ENCODE data around the gene HOXB13.

HOXB13 gene

DNA sequence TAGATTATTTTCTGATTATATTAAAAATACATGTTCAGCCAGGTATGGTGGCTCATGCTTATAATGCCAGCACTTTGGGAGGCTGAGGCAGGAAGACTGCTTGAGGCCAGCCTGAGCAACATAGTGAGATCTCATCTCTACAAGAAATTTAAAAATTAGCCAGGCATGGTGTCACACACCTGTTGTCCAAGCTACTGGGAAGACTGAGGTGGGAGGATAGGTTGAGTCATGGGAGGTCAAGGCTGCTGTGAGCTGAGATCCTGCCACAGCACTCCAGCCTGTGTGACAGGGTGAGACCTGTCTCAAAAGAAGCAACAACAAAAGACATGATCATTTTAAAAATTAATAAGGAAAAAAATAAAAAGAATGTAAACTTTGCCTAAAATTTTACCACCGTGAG lies 46.9 kb downstream of the HOXB13 start:
- no peak overlapping the region for H3K23ac ChIP-seq (ENCODE audit: low read length)
- no peak overlapping the region for H3K27ac ChIP-seq (ENCODE audit: low read depth, low read length)
- H3K4ac ChIP-seq (ENCODE audit: low read depth, low read length), result no peak overlapping the region
- H2AFZ ChIP-seq (ENCODE audit: insufficient read depth, low read length, poor library complexity), result no peak overlapping the region
- H2AK5ac ChIP-seq (ENCODE audit: low read length), result no peak overlapping the region
- no peaks in the 10 kb centered on the region for H3K9me3 ChIP-seq (ENCODE audit: insufficient read depth, low read depth, low read length)
- no peaks in the 10 kb centered on the region for H3K36me3 ChIP-seq (ENCODE audit: control insufficient read depth in 1 of 2, insufficient read depth in 2 of 2, low read length in 2 of 2)
- H3K14ac ChIP-seq (ENCODE audit: low read length), result no peak overlapping the region
- H3K79me1 ChIP-seq (ENCODE audit: low read length), result no peaks in the 10 kb centered on the region
- H4K91ac ChIP-seq (ENCODE audit: low read depth, low read length), result no peak overlapping the region
- DNase-seq, result no peak
- H3K27me3 ChIP-seq (ENCODE audit: insufficient read depth, low read length), result peaks cover 3% of the 10 kb centered on the region
- no peaks in the 10 kb centered on the region for H3K4me1 ChIP-seq (ENCODE audit: control insufficient read depth in 1 of 2, insufficient read depth in 2 of 2, low read length in 2 of 2)
- no peak overlapping the region for H4K8ac ChIP-seq (ENCODE audit: low read depth, low read length)
- no peak overlapping the region for H3K4me3 ChIP-seq (ENCODE audit: low read depth, low read length)
- no peak overlapping the region for H4K12ac ChIP-seq (ENCODE audit: low read depth, low read length)
- no peak overlapping the region for H2BK12ac ChIP-seq (ENCODE audit: low read length)
- no CpG with 5 or more reads among the region's 1 CpG for WGBS (ENCODE audit: extremely low coverage, insufficient coverage, insufficient read length)
- H2BK5ac ChIP-seq (ENCODE audit: low read depth, low read length, poor library complexity), result no peak overlapping the region
- H3K4me2 ChIP-seq (ENCODE audit: low read length), result no peak overlapping the region
- H2BK120ac ChIP-seq (ENCODE audit: insufficient read depth, low read length, poor library complexity), result no peak overlapping the region
- no peak overlapping the region for H3K9ac ChIP-seq (ENCODE audit: low read length)
- H3K18ac ChIP-seq (ENCODE audit: low read length), result no peak overlapping the region
- no peaks in the 10 kb centered on the region for H3K79me2 ChIP-seq (ENCODE audit: control insufficient read depth, insufficient read depth, low read length, poor library complexity)

DNA sequence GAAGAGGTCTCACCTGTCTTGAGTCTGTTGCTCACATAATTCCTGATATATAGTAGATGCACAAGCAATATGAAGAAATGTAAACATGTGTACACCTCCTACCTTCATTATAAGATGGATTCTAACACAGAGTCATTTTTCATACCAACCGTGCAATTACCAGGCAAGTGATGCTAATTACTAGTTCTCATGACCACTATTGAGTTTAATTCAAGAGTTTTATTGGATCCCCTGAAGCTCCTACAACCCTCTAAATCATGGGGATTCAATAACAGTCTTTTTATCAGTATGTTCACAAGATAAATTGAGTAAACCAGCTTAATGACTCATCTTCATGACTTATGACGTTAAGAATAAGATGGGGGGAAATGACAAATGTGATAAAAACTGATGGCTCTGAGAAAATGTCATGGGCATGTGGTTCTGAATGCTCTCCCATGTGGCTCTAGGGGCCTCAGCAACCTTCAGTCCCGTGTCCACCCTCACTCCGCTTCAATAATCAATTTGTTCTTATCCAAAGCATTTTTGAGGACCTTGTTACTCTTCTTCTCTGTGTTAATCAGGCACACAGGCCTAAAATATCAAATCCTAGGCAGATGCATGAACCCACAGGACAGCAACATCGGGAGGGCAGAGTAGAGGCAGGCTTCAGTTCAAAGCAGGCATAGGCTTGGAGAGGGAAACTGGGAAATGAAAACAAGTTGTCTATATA lies 49.0 kb downstream of the HOXB13 start:
- Histone ChIP-seq H3K27me3 (ENCODE audit: insufficient read depth, low read length) (peaks cover 3% of the 10 kb centered on the region), H3K9ac (ENCODE audit: low read length) (no peak overlapping the region)
- WGBS (ENCODE audit: extremely low coverage, insufficient coverage, insufficient read length), result no CpG with 5 or more reads among the region's 5 CpGs

DNA sequence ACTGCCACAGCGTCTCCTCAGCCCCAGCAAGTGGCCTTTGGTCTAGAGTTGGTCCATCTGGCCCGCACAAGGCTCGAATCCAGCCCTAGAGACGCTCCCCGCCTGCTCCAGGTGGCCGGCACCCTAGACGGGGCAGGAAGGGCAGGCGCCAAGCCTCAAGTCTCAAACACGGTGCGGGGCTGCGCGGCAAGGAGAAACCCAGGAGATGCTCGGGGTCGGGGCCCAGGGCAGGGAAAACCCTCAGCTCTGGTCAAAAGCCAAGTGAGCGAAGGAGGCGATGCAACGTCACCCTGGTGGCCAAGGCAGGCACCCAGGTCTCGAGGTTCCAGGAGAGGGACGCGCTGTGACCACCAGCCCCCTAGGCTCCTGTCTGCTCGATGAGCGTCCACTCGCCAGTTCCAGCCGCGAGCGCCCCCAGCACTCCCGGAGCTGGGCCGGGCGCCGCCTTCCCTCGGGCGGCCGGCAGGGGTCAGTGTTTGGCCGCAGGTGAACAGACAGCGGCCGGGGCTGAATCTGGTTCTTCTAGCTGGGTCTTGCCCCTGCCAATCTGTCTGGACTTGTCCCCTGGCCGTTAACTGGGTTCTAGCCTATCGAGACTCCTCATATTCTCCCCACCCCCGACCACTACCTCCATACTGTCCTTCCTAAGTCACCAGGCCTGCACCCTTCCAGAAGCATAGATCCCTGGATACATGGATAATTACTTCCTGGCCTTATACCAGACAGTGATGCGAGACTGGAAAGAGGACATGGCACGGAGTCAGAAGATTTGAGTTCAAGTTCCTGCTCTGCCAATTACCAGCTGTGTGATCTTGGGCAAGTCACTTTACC lies 50.2 kb downstream of the HOXB13 start:
- no peaks in the 10 kb centered on the region for H3K36me3 ChIP-seq (ENCODE audit: control insufficient read depth in 1 of 2, insufficient read depth in 2 of 2, low read length in 2 of 2)
- H3K27ac ChIP-seq (ENCODE audit: low read depth, low read length), result no peak overlapping the region
- DNase-seq, result peak; percentile 38 to 76
- no peak overlapping the region for H3K4ac ChIP-seq (ENCODE audit: low read depth, low read length)
- H4K8ac ChIP-seq (ENCODE audit: low read depth, low read length), result no peak overlapping the region
- H3K79me1 ChIP-seq (ENCODE audit: low read length), result no peaks in the 10 kb centered on the region
- no peak overlapping the region for H2AK5ac ChIP-seq (ENCODE audit: low read length)
- no peak overlapping the region for H2BK5ac ChIP-seq (ENCODE audit: low read depth, low read length, poor library complexity)
- no peaks in the 10 kb centered on the region for H3K79me2 ChIP-seq (ENCODE audit: control insufficient read depth, insufficient read depth, low read length, poor library complexity)
- no peak overlapping the region for H3K9ac ChIP-seq (ENCODE audit: low read length)
- no peak overlapping the region for H2BK120ac ChIP-seq (ENCODE audit: insufficient read depth, low read length, poor library complexity)
- no peak overlapping the region for H3K4me3 ChIP-seq (ENCODE audit: low read depth, low read length)
- H3K14ac ChIP-seq (ENCODE audit: low read length), result no peak overlapping the region
- H4K12ac ChIP-seq (ENCODE audit: low read depth, low read length), result no peak overlapping the region
- no CpG with 5 or more reads among the region's 41 CpGs for WGBS (ENCODE audit: extremely low coverage, insufficient coverage, insufficient read length)
- no peak overlapping the region for H2BK12ac ChIP-seq (ENCODE audit: low read length)
- no peak overlapping the region for H3K18ac ChIP-seq (ENCODE audit: low read length)
- peaks cover 3% of the 10 kb centered on the region for H3K27me3 ChIP-seq (ENCODE audit: insufficient read depth, low read length)
- no peak overlapping the region for H4K91ac ChIP-seq (ENCODE audit: low read depth, low read length)
- H3K4me1 ChIP-seq (ENCODE audit: control insufficient read depth in 1 of 2, insufficient read depth in 2 of 2, low read length in 2 of 2), result no peaks in the 10 kb centered on the region
- H3K9me3 ChIP-seq (ENCODE audit: insufficient read depth, low read depth, low read length), result no peaks in the 10 kb centered on the region
- no peak overlapping the region for H2AFZ ChIP-seq (ENCODE audit: insufficient read depth, low read length, poor library complexity)
- no peak overlapping the region for H3K4me2 ChIP-seq (ENCODE audit: low read length)
- no peak overlapping the region for H3K23ac ChIP-seq (ENCODE audit: low read length)

More for the DNA sequence above, 49.0 kb downstream of the HOXB13 start:
- H2AK5ac ChIP-seq (ENCODE audit: low read length), result no peak overlapping the region
- no peak overlapping the region for H3K14ac ChIP-seq (ENCODE audit: low read length)
- H2BK120ac ChIP-seq (ENCODE audit: insufficient read depth, low read length, poor library complexity), result no peak overlapping the region
- DNase-seq, result no peak
- no peaks in the 10 kb centered on the region for H3K79me1 ChIP-seq (ENCODE audit: low read length)
- no peak overlapping the region for H3K18ac ChIP-seq (ENCODE audit: low read length)
- no peak overlapping the region for H3K23ac ChIP-seq (ENCODE audit: low read length)
- H3K36me3 ChIP-seq (ENCODE audit: control insufficient read depth in 1 of 2, insufficient read depth in 2 of 2, low read length in 2 of 2), result no peaks in the 10 kb centered on the region
- H4K8ac ChIP-seq (ENCODE audit: low read depth, low read length), result no peak overlapping the region
- no peak overlapping the region for H2BK12ac ChIP-seq (ENCODE audit: low read length)
- H2AFZ ChIP-seq (ENCODE audit: insufficient read depth, low read length, poor library complexity), result no peak overlapping the region
- H2BK5ac ChIP-seq (ENCODE audit: low read depth, low read length, poor library complexity), result no peak overlapping the region
- no peaks in the 10 kb centered on the region for H3K79me2 ChIP-seq (ENCODE audit: control insufficient read depth, insufficient read depth, low read length, poor library complexity)
- no peaks in the 10 kb centered on the region for H3K9me3 ChIP-seq (ENCODE audit: insufficient read depth, low read depth, low read length)
- H3K4me1 ChIP-seq (ENCODE audit: control insufficient read depth in 1 of 2, insufficient read depth in 2 of 2, low read length in 2 of 2), result no peaks in the 10 kb centered on the region
- H4K12ac ChIP-seq (ENCODE audit: low read depth, low read length), result no peak overlapping the region
- H3K4ac ChIP-seq (ENCODE audit: low read depth, low read length), result no peak overlapping the region
- H4K91ac ChIP-seq (ENCODE audit: low read depth, low read length), result no peak overlapping the region
- no peak overlapping the region for H3K4me3 ChIP-seq (ENCODE audit: low read depth, low read length)
- H3K27ac ChIP-seq (ENCODE audit: low read depth, low read length), result no peak overlapping the region
- H3K4me2 ChIP-seq (ENCODE audit: low read length), result no peak overlapping the region

DNA sequence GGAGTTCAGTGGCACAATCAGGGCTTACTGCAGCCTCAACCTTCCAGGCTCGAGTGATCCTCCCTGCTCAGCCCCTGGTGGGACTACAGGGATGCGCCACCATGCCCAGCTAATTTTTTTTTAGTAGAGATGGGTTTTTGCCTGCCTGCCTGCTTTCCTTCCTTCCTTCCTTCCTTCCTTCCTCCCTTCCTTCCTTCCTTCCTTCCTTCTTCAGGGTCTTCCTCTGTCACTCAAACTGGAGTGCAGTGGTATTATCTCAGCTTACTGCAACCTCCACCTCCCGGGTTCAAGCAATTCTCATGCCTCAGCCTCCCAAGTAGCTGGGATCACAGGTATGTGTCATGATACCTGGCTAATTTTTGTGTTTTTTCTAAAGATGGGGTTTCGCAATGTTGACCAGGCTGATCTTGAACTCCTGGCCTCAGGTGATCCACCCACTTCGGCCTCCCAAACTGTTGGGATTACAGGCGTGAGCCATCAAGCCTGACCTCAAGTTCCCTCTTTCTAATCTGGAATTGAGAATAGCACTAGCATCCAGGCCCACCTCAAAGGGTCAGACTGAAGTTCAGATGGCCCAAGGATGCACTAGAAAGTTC lies 51.5 kb downstream of the HOXB13 start:
- Histone ChIP-seq H2BK5ac (ENCODE audit: low read depth, low read length, poor library complexity) (no peak overlapping the region), H4K12ac (ENCODE audit: low read depth, low read length) (no peak overlapping the region), H3K14ac (ENCODE audit: low read length) (no peak overlapping the region), H2AFZ (ENCODE audit: insufficient read depth, low read length, poor library complexity) (no peak overlapping the region), H3K27ac (ENCODE audit: low read depth, low read length) (no peak overlapping the region), H2BK120ac (ENCODE audit: insufficient read depth, low read length, poor library complexity) (no peak overlapping the region), H3K4me3 (ENCODE audit: low read depth, low read length) (no peak overlapping the region), H2BK12ac (ENCODE audit: low read length) (no peak overlapping the region), H3K79me1 (ENCODE audit: low read length) (no peaks in the 10 kb centered on the region), H3K4me2 (ENCODE audit: low read length) (no peak overlapping the region), H3K79me2 (ENCODE audit: control insufficient read depth, insufficient read depth, low read length, poor library complexity) (no peaks in the 10 kb centered on the region), H3K4ac (ENCODE audit: low read depth, low read length) (no peak overlapping the region), H3K9me3 (ENCODE audit: insufficient read depth, low read depth, low read length) (no peaks in the 10 kb centered on the region), H3K36me3 (ENCODE audit: control insufficient read depth in 1 of 2, insufficient read depth in 2 of 2, low read length in 2 of 2) (no peaks in the 10 kb centered on the region), H3K9ac (ENCODE audit: low read length) (no peak overlapping the region), H4K8ac (ENCODE audit: low read depth, low read length) (no peak overlapping the region), H4K91ac (ENCODE audit: low read depth, low read length) (no peak overlapping the region), H3K4me1 (ENCODE audit: control insufficient read depth in 1 of 2, insufficient read depth in 2 of 2, low read length in 2 of 2) (peaks cover 0 to under 1% of the 10 kb centered on the region in 2 experiments), H3K18ac (ENCODE audit: low read length) (no peak overlapping the region), H3K27me3 (ENCODE audit: insufficient read depth, low read length) (peaks cover 3% of the 10 kb centered on the region), H2AK5ac (ENCODE audit: low read length) (no peak overlapping the region), H3K23ac (ENCODE audit: low read length) (no peak overlapping the region)
- no peak for DNase-seq
- WGBS (ENCODE audit: extremely low coverage, insufficient coverage, insufficient read length), result no CpG with 5 or more reads among the region's 6 CpGs
